Measurements from ENCODE around the gene HTR3E.
"Not testable (repeated sequence)": the region's sequence is repeated elsewhere in the genome, so short reads cannot be mapped to it uniquely, and the experiment has no call there.

The HTR3E gene

GRCh38 chr3:184116017-184116416 lies 19.2 kb downstream of the HTR3E start:
- Histone ChIP-seq H3K27me3 (ENCODE audit: insufficient read depth, low read length) (no peaks in the 10 kb centered on the region), H3K4me3 (ENCODE audit: low read length) (no peak overlapping the region), H3K9me3 (ENCODE audit: insufficient read depth, low read depth, low read length) (no peaks in the 10 kb centered on the region), H3K27ac (ENCODE audit: low read length) (no peak overlapping the region), H3K36me3 (ENCODE audit: insufficient read depth, low read depth, low read length) (no peaks in the 10 kb centered on the region), H3K9ac (ENCODE audit: low read depth, low read length) (no peak overlapping the region), H3K4me1 (ENCODE audit: insufficient read depth, low read length) (no peaks in the 10 kb centered on the region)

- Histone ChIP-seq H3K36me3 (ENCODE audit: insufficient read depth, low read depth, low read length) (no peaks in the 10 kb centered on the region), H3K4me3 (ENCODE audit: low read length) (no peak overlapping the region), H3K9me3 (ENCODE audit: insufficient read depth, low read depth, low read length) (no peaks in the 10 kb centered on the region), H3K4me1 (ENCODE audit: insufficient read depth, low read length) (no peaks in the 10 kb centered on the region), H3K9ac (ENCODE audit: low read depth, low read length) (no peak overlapping the region), H3K27ac (ENCODE audit: low read length) (no peak overlapping the region), H3K27me3 (ENCODE audit: insufficient read depth, low read length) (no peaks in the 10 kb centered on the region)
Measured at GRCh38 chr3:184117636-184118035, 20.8 kb downstream of the HTR3E start.

GRCh38 chr3:184121031-184121430 lies 24.2 kb downstream of the HTR3E start:
- H3K27me3 ChIP-seq (ENCODE audit: insufficient read depth, low read length); H3K27ac ChIP-seq (ENCODE audit: low read length); H3K36me3 ChIP-seq (ENCODE audit: insufficient read depth, low read depth, low read length): not testable (repeated sequence)

GRCh38 chr3:184126006-184126405 lies 29.1 kb downstream of the HTR3E start:
- Histone ChIP-seq H3K27me3 (ENCODE audit: insufficient read depth, low read length) (no peaks in the 10 kb centered on the region), H3K4me1 (ENCODE audit: insufficient read depth, low read length) (no peaks in the 10 kb centered on the region), H3K9me3 (ENCODE audit: insufficient read depth, low read depth, low read length) (no peaks in the 10 kb centered on the region), H3K4me3 (ENCODE audit: low read length) (no peak overlapping the region), H3K27ac (ENCODE audit: low read length) (no peak overlapping the region), H3K36me3 (ENCODE audit: insufficient read depth, low read depth, low read length) (no peaks in the 10 kb centered on the region), H3K9ac (ENCODE audit: low read depth, low read length) (no peak overlapping the region)

More at GRCh38 chr3:184121031-184121430, 24.2 kb downstream of the HTR3E start:
- H3K9me3 ChIP-seq (ENCODE audit: insufficient read depth, low read depth, low read length); H3K4me1 ChIP-seq (ENCODE audit: insufficient read depth, low read length); H3K4me3 ChIP-seq (ENCODE audit: low read length); H3K9ac ChIP-seq (ENCODE audit: low read depth, low read length): not testable (repeated sequence)

- Histone ChIP-seq H3K36me3 (ENCODE audit: insufficient read depth, low read depth, low read length) (no peaks in the 10 kb centered on the region), H3K27me3 (ENCODE audit: insufficient read depth, low read length) (no peaks in the 10 kb centered on the region; the same call in 1 of the 2 replicates), H3K9me3 (ENCODE audit: insufficient read depth, low read depth, low read length) (no peaks in the 10 kb centered on the region)
Measured at GRCh38 chr3:184129012-184129411, 32.1 kb downstream of the HTR3E start.

GRCh38 chr3:184132945-184133344 lies 36.1 kb downstream of the HTR3E start:
- Histone ChIP-seq H3K36me3 (ENCODE audit: insufficient read depth, low read depth, low read length) (peaks cover 11% of the 10 kb centered on the region; the same call in 1 of the 2 replicates), H3K4me1 (ENCODE audit: insufficient read depth, low read length) (peaks cover 12% of the 10 kb centered on the region; the same call in 1 of the 2 replicates), H3K9ac (ENCODE audit: low read depth, low read length) (no peak overlapping the region), H3K4me3 (ENCODE audit: low read length) (no peak overlapping the region), H3K27me3 (ENCODE audit: insufficient read depth, low read length) (no peaks in the 10 kb centered on the region; the same call in 1 of the 2 replicates), H3K27ac (ENCODE audit: low read length) (no peak overlapping the region), H3K9me3 (ENCODE audit: insufficient read depth, low read depth, low read length) (no peaks in the 10 kb centered on the region)

More at GRCh38 chr3:184129012-184129411, 32.1 kb downstream of the HTR3E start:
- Histone ChIP-seq H3K9ac (ENCODE audit: low read depth, low read length) (no peak overlapping the region), H3K4me1 (ENCODE audit: insufficient read depth, low read length) (peaks cover 4% of the 10 kb centered on the region; the same call in 1 of the 2 replicates), H3K27ac (ENCODE audit: low read length) (no peak overlapping the region), H3K4me3 (ENCODE audit: low read length) (no peak overlapping the region)

- Histone ChIP-seq H3K9ac (ENCODE audit: low read depth, low read length) (peak overlapping the region; percentile 83; the same call in 1 of the 2 replicates), H3K27ac (ENCODE audit: low read length) (no peak overlapping the region), H3K4me1 (ENCODE audit: insufficient read depth, low read length) (peaks cover 12% of the 10 kb centered on the region; the same call in 1 of the 2 replicates), H3K36me3 (ENCODE audit: insufficient read depth, low read depth, low read length) (peaks cover 12% of the 10 kb centered on the region; the same call in 1 of the 2 replicates), H3K27me3 (ENCODE audit: insufficient read depth, low read length) (no peaks in the 10 kb centered on the region; the same call in 1 of the 2 replicates), H3K4me3 (ENCODE audit: low read length) (peak overlapping the region; percentile 88), H3K9me3 (ENCODE audit: insufficient read depth, low read depth, low read length) (no peaks in the 10 kb centered on the region)
Measured at GRCh38 chr3:184133840-184134745, 37.2 kb downstream of the HTR3E start.

- no peaks in the 10 kb centered on the region; the same call in 1 of the 2 replicates for H3K27me3 ChIP-seq (ENCODE audit: insufficient read depth, low read length)
- H3K36me3 ChIP-seq (ENCODE audit: insufficient read depth, low read depth, low read length) = peaks cover 12% of the 10 kb centered on the region; the same call in 1 of the 2 replicates
- H3K9me3 ChIP-seq (ENCODE audit: insufficient read depth, low read depth, low read length) = no peaks in the 10 kb centered on the region
- H3K27ac ChIP-seq (ENCODE audit: low read length) = peak overlapping the region; percentile 3
- peaks cover 12% of the 10 kb centered on the region; the same call in 1 of the 2 replicates for H3K4me1 ChIP-seq (ENCODE audit: insufficient read depth, low read length)
- peak overlapping the region; percentile 83; the same call in 1 of the 2 replicates for H3K9ac ChIP-seq (ENCODE audit: low read depth, low read length)
- peak overlapping the region; percentile 88 for H3K4me3 ChIP-seq (ENCODE audit: low read length)
Measured at GRCh38 chr3:184134746-184135148, 37.9 kb downstream of the HTR3E start.

- Histone ChIP-seq H3K4me3 (ENCODE audit: low read length) (peak within 1 kb of the TSS; percentile 88), H3K36me3 (ENCODE audit: insufficient read depth, low read depth, low read length) (peaks cover 17% of the 10 kb centered on the region), H3K4me1 (ENCODE audit: insufficient read depth, low read length) (peaks cover 12% of the 10 kb centered on the region; the same call in 1 of the 2 replicates), H3K9ac (ENCODE audit: low read depth, low read length) (peak within 1 kb of the TSS; percentile 83), H3K27ac (ENCODE audit: low read length) (peak within 1 kb of the TSS; percentile 3), H3K9me3 (ENCODE audit: insufficient read depth, low read depth, low read length) (no peaks in the 10 kb centered on the region), H3K27me3 (ENCODE audit: insufficient read depth, low read length) (no peaks in the 10 kb centered on the region; the same call in 1 of the 2 replicates)
Measured at GRCh38 chr3:184135149-184135910, 38.5 kb downstream of the HTR3E start, which contains the start of gene EIF2B5. EIF2B5 (plus strand) TSS chr3:184135358; CDS start chr3:184135386, 28 bp downstream.

GRCh38 chr3:184135911-184136260 lies 39.0 kb downstream of the HTR3E start:
- peak overlapping the region; percentile 83 for H3K9ac ChIP-seq (ENCODE audit: low read depth, low read length)
- peaks cover 23% of the 10 kb centered on the region for H3K36me3 ChIP-seq (ENCODE audit: insufficient read depth, low read depth, low read length)
- no peaks in the 10 kb centered on the region for H3K9me3 ChIP-seq (ENCODE audit: insufficient read depth, low read depth, low read length)
- no peaks in the 10 kb centered on the region; the same call in 1 of the 2 replicates for H3K27me3 ChIP-seq (ENCODE audit: insufficient read depth, low read length)
- H3K4me1 ChIP-seq (ENCODE audit: insufficient read depth, low read length) = peaks cover 12% of the 10 kb centered on the region; the same call in 1 of the 2 replicates
- H3K4me3 ChIP-seq (ENCODE audit: low read length) = peak overlapping the region; percentile 88
- H3K27ac ChIP-seq (ENCODE audit: low read length) = no peak overlapping the region

- H3K27ac ChIP-seq (ENCODE audit: low read length) = no peak overlapping the region
- no peaks in the 10 kb centered on the region for H3K9me3 ChIP-seq (ENCODE audit: insufficient read depth, low read depth, low read length)
- H3K27me3 ChIP-seq (ENCODE audit: insufficient read depth, low read length) = no peaks in the 10 kb centered on the region
- peaks cover 68% of the 10 kb centered on the region for H3K36me3 ChIP-seq (ENCODE audit: insufficient read depth, low read depth, low read length)
- H3K4me3 ChIP-seq (ENCODE audit: low read length) = no peak overlapping the region
- peaks cover 7% of the 10 kb centered on the region; the same call in 1 of the 2 replicates for H3K4me1 ChIP-seq (ENCODE audit: insufficient read depth, low read length)
- no peak overlapping the region for H3K9ac ChIP-seq (ENCODE audit: low read depth, low read length)
Measured at GRCh38 chr3:184140436-184140835, 43.6 kb downstream of the HTR3E start.
